T47D (cell line): ENCODE results near the gene TSG101.

Source experiments
- DNase-seq, 2 experiments: peaks; one replicate each; pipeline versions ENCODE4 v3.0.0 to v3.0.0-alpha.2; 2011 to 2012; ENCODE audit warnings: low read depth in 1 of 2, low spot score in 1 of 2
- JUND ChIP-seq: IDR thresholded peaks from 2 replicates; pipeline ENCODE4 v1.6.1; 2012; ENCODE audit warnings: low read depth
- in situ Hi-C: cut with HindIII; loops from 2 replicates; pipeline ENCODE4 v1.10.0; 2016; ENCODE audit warnings: low sequenced_read_pairs, low pct_unique_long_range_greater_than_20kb

The TSG101 gene

DNA sequence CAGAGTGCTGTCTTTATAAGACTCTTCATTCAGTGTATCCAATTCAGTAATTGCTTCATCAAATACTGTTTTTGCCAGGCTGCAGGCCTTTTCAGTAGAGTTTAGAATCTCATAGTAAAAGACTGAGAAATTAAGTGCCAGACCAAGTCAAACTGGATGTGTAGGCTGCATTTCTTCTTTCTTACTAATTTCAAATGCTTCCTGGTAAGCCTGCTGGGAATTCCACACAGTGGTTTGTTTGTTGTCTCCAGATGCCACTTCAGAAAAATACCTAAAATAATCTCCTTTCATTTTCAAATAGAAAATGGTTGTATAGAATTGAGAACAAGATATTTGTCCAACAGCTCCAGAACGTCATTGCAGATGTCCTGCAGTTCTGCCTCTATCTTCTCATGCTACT is 36.4 kb downstream of the TSG101 start:
- TF ChIP-seq JUND = no peak
- in situ Hi-C loops = no loop called here
- no peak for DNase-seq

- in situ Hi-C loops = no loop called here
- no peak for TF ChIP-seq JUND
- DNase-seq = no peak
These were observed 40.7 kb downstream of the TSG101 start for GRCh38 chr11:18485913-18486528.

- DNase-seq = no peak
- in situ Hi-C loops = no loop called here
- no peak for TF ChIP-seq JUND
These were observed 47.7 kb downstream of the TSG101 start for GRCh38 chr11:18479063-18479462.

GRCh38 chr11:18472587-18472986 is 54.2 kb downstream of the TSG101 start:
- DNase-seq = no peak
- in situ Hi-C loops = no loop called here
- TF ChIP-seq JUND = no peak

DNA sequence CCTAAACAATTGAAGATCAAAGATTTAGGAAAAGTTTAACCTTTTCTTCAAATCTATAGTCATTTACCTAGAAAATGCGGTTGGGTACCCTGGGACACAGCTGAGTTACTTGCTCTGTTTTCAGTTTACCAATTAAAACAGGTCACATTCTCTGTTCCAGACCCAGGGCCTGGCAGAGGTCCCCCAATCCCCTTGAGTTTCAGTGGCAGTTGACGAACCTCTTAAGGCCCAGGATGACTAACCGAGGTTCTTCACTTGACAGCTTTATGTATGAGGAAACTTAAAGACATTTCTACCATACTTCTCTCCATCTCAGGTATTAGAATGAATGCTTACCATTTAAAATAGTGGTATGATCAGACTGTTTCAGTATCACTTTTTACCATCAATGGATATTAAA is 54.7 kb downstream of the TSG101 start:
- in situ Hi-C loops = no loop called here
- TF ChIP-seq JUND = no peak
- no peak for DNase-seq

- in situ Hi-C loops = no loop called here
- TF ChIP-seq JUND = no peak
- DNase-seq = no peak
These were observed 57.8 kb downstream of the TSG101 start for GRCh38 chr11:18468961-18469360.

DNA sequence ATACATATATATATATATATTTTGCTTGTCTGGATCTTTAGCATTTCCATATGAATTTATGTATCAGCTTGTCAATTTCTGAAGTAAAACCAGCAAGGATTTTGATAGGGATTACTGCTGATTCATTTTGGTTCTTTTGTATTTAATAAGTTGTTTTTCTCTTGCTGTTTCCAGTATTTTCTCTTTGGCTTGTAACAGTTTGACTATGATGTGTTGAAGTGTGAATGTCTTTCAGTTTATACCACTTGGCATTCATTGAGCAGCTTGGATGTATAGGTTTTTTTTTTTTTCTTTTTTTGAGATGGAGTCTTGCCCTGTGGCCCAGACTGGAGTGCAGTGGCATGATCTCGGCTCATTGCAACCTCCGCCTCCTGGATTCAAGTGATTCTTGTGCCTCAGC is 58.7 kb downstream of the TSG101 start:
- no peak for TF ChIP-seq JUND
- no peak for DNase-seq
- in situ Hi-C loops = no loop called here

GRCh38 chr11:18466402-18466801 is 60.3 kb downstream of the TSG101 start:
- TF ChIP-seq JUND = no peak
- in situ Hi-C loops = no loop called here
- no peak for DNase-seq

- TF ChIP-seq JUND = no peak
- DNase-seq = no peak
These were observed 63.3 kb downstream of the TSG101 start for GRCh38 chr11:18463439-18463838.

DNA sequence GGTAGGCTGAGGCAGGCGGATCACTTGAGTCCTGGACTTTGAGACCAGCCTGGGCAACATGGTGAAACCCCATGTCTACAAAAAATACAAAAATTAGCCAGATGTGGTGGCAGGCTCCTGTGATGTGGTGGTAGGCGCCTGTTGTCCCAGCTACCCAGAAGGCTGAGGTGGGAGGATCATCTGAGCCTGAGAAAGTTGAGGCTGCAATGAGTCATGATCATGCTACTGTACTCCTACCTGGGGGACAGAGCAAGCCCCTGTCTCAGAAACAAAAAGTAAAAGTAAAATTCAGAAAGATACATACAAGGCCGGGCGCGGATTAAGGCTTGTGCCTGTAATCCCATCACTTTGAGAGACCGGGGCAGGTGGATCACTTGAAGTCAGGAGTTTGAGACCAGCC is 64.8 kb downstream of the TSG101 start:
- no peak for TF ChIP-seq JUND
- in situ Hi-C loops = no loop called here
- no peak for DNase-seq

More at GRCh38 chr11:18463439-18463838, 63.3 kb downstream of the TSG101 start:
- in situ Hi-C loops = no loop called here

- DNase-seq = no peak
- in situ Hi-C loops = no loop called here
- no peak for TF ChIP-seq JUND
These were observed 67.1 kb downstream of the TSG101 start for GRCh38 chr11:18459634-18460033.

GRCh38 chr11:18457450-18457849 is 69.3 kb downstream of the TSG101 start:
- in situ Hi-C loops = no loop called here
- no peak for DNase-seq
- no peak for TF ChIP-seq JUND

- in situ Hi-C loops = no loop called here
- DNase-seq = no peak
- TF ChIP-seq JUND = no peak
These were observed 70.9 kb downstream of the TSG101 start, which contains the start of gene LDHAL6A for GRCh38 chr11:18455686-18456372. Gene LDHAL6A, plus strand, starts transcription at chr11:18455856. Its CDS starts 825 bp downstream, at chr11:18456681.
